A673 (cell line): ENCODE measurements around the gene PELI2.

ENCODE experiments used
- EZH2 ChIP-seq: fragments of 200-600 bp; sonication (generic); IDR thresholded peaks from 2 replicates; pipeline ENCODE4 v1.6.1; 2017; ENCODE audit warnings: borderline replicate concordance, low read depth, mild to moderate bottlenecking, mixed read lengths, antibody characterized with exemption, low read length; ENCODE audit not compliant: poor library complexity, severe bottlenecking
- TF ChIP-seq, protein P1 (sequence below): fragments of 300-800, 200-600 bp; sonication (generic); conservative IDR thresholded peaks from 2 replicates; pipeline ENCODE4 v1.5.1; 2017; ENCODE audit warnings: low read depth, mild to moderate bottlenecking, antibody characterized with exemption, low read length, moderate library complexity, mixed read lengths

DNA sequence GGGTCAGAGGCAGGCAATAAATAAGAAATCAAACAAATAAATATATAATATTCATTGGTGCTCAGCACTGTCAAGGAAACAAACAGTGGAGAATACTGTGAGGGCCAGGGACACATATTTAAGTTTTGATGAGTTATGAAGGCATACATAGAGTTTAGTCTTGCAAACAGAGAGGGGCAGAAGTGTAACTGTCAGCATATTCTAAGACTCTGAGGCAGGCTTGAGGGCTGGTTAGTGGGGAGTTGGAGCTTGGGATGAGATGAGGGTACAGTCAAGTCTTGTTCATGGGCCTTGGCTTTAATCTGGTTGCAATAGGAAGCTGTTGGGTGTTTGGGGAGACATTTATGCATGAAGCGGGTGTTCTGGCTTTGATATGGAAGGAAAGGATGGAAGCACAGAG, 78.9 kb downstream of the PELI2 start:
- TF ChIP-seq, protein P1, sequence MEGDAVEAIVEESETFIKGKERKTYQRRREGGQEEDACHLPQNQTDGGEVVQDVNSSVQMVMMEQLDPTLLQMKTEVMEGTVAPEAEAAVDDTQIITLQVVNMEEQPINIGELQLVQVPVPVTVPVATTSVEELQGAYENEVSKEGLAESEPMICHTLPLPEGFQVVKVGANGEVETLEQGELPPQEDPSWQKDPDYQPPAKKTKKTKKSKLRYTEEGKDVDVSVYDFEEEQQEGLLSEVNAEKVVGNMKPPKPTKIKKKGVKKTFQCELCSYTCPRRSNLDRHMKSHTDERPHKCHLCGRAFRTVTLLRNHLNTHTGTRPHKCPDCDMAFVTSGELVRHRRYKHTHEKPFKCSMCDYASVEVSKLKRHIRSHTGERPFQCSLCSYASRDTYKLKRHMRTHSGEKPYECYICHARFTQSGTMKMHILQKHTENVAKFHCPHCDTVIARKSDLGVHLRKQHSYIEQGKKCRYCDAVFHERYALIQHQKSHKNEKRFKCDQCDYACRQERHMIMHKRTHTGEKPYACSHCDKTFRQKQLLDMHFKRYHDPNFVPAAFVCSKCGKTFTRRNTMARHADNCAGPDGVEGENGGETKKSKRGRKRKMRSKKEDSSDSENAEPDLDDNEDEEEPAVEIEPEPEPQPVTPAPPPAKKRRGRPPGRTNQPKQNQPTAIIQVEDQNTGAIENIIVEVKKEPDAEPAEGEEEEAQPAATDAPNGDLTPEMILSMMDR = no peak
- TF ChIP-seq EZH2 = no peak
